Caco-2 (cell line): ENCODE measurements around the gene NDST1. TPM values are rescaled to one million over a fixed set of nuclear protein-coding genes. Genes with fewer than 3 reads are reported as not detected.

Experiments
- BruUV-seq: library from RNA; stranded (reverse); fragments of 400-500 nt; replicated peaks from 2 replicates; lab custom pipeline; 2021; lab: Mats Ljungman, UMichigan
- CTCF ChIA-PET: fragments of 300-600 bp; sonication (Branson Sonifier 250); formaldehyde crosslinking; loops from one replicate; lab custom pipeline; 2022; ENCODE audit warnings: antibody characterized with exemption; lab: Charles Lee
- POLR2A ChIA-PET: fragments of 300-600 bp; sonication (Branson Sonifier 250); formaldehyde crosslinking; loops from one replicate; lab custom pipeline; 2022; ENCODE audit warnings: antibody characterized with exemption; lab: Charles Lee
- DNase-seq, 2 experiments: peaks; one replicate each; pipeline versions ENCODE4 v3.0.0 to v3.0.0-alpha.2; 2020 to 2022
- H3K27me3 ChIP-seq: replicated peaks from 2 replicates; pipeline ENCODE4 v1.6.0; 2011; ENCODE audit warnings: low read length; ENCODE audit not compliant: control insufficient read depth, insufficient read depth
- H3K36me3 ChIP-seq: 2 replicates; pipeline ENCODE4 v1.5.1; 2011; ENCODE audit warnings: low read length; ENCODE audit not compliant: control insufficient read depth, insufficient read depth
- H3K4me1 ChIP-seq: fragments of 250-450 bp; sonication (Bioruptor Pico); 2 replicates; pipeline ENCODE4 v1.5.1; 2020; ENCODE audit warnings: mild to moderate bottlenecking
- H3K4me3 ChIP-seq: 2 replicates; pipeline ENCODE4 v1.5.1; 2011; ENCODE audit warnings: low read depth, mild to moderate bottlenecking, control low read depth, low read length
- H3K9me3 ChIP-seq: fragments of 250-450 bp; sonication (Bioruptor Pico); 2 replicates; pipeline ENCODE4 v1.5.1; 2020; ENCODE audit warnings: mild to moderate bottlenecking, moderate library complexity
- H3K27ac Mint-ChIP-seq: one replicate; pipeline ENCODE4 v1.8.0; 2022; ENCODE audit warnings: mixed read lengths; ENCODE audit not compliant: unreplicated experiment
- H3K27me3 Mint-ChIP-seq: one replicate; pipeline ENCODE4 v1.8.0; 2022; ENCODE audit warnings: mixed read lengths; ENCODE audit not compliant: insufficient read depth, unreplicated experiment
- H3K36me3 Mint-ChIP-seq: one replicate; pipeline ENCODE4 v1.8.0; 2022; ENCODE audit warnings: mild to moderate bottlenecking, mixed read lengths; ENCODE audit not compliant: insufficient read depth, unreplicated experiment
- H3K4me1 Mint-ChIP-seq: one replicate; pipeline ENCODE4 v1.8.0; 2022; ENCODE audit warnings: low read depth, mixed read lengths; ENCODE audit not compliant: unreplicated experiment
- H3K4me3 Mint-ChIP-seq: one replicate; pipeline ENCODE4 v1.8.0; 2022; ENCODE audit warnings: mild to moderate bottlenecking, moderate library complexity, mixed read lengths; ENCODE audit not compliant: unreplicated experiment
- H3K9me3 Mint-ChIP-seq: one replicate; pipeline ENCODE4 v1.8.0; 2022; ENCODE audit warnings: mixed read lengths; ENCODE audit not compliant: unreplicated experiment
- intact Hi-C: fragments of 100-400 bp; cut with micrococcal nuclease; formaldehyde crosslinking; loops from one replicate; pipeline ENCODE4 v1.10.0; 2022; ENCODE audit not compliant: unreplicated experiment
- total RNA-seq: library from RNA; stranded (reverse); gene quantifications from 2 replicates; pipeline ENCODE4 v1.2.3, GENCODE V29; 2022
- TF ChIP-seq, protein P1 (sequence below), 2 experiments: fragments of 200-600 bp in 1 of 2; IDR thresholded peaks; 1 replicate in 1 of 2; 2 replicates in 1 of 2; pipeline versions ENCODE4 v1.5.1 to v1.8.0; 2011 to 2022; ENCODE audit warnings: antibody characterized with exemption in 1 of 2, control low read depth in 1 of 2, inconsistent platforms in 1 of 2, low read depth in 1 of 2, low read length in 1 of 2, mild to moderate bottlenecking in 1 of 2, moderate library complexity in 1 of 2; ENCODE audit not compliant: insufficient read depth in 1 of 2, severe bottlenecking in 1 of 2, unreplicated experiment in 1 of 2

The NDST1 gene
- total RNA-seq, 1 experiment from 2014 or later: 110 TPM

DNA sequence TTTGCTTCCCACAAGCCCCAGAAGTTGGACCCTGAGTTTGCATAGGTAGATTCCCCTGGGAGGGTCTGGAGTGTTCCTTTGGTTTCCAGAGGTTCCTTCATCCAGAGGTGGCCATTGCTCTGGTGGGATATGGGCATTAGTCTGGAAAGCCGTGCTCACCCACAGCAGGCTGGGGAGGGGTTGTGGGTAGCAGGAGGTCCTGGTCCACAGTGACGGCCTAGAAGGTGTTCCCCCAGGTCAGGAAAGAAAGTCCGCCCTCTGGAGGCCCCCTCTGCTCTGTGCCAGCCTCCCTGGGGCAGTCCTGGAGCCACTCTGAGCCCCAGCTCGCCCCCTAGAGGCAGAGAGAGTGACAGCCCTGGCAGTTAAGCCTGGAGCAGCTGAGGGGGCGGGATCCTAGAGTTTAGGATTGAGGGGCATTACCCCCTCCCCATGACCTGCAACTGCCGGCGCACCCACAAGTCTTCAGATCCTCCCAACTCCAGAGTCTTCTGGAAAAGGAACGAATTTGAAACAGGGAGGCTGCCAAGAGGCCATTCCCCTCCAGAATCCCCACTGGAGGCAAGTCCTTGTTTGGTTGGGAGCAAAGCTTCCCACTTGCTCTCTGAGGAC, 36.8 kb downstream of the NDST1 start:
- TF ChIP-seq, protein P1, sequence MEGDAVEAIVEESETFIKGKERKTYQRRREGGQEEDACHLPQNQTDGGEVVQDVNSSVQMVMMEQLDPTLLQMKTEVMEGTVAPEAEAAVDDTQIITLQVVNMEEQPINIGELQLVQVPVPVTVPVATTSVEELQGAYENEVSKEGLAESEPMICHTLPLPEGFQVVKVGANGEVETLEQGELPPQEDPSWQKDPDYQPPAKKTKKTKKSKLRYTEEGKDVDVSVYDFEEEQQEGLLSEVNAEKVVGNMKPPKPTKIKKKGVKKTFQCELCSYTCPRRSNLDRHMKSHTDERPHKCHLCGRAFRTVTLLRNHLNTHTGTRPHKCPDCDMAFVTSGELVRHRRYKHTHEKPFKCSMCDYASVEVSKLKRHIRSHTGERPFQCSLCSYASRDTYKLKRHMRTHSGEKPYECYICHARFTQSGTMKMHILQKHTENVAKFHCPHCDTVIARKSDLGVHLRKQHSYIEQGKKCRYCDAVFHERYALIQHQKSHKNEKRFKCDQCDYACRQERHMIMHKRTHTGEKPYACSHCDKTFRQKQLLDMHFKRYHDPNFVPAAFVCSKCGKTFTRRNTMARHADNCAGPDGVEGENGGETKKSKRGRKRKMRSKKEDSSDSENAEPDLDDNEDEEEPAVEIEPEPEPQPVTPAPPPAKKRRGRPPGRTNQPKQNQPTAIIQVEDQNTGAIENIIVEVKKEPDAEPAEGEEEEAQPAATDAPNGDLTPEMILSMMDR (IDR thresholded peaks at IDR 0.05; ENCODE audit: insufficient read depth in 1 of 2, low read depth in 1 of 2, low read length in 1 of 2, severe bottlenecking in 1 of 2, unreplicated experiment in 1 of 2): peak; percentile 76 to 81
- H3K27ac Mint-ChIP-seq: peak overlapping the region; percentile 45
- CTCF ChIA-PET: interaction anchor here (0.9 to 1.6 kb wide), 5 partner anchors 16 to 156 kb away, joined by 3 to 4 read pairs (median 3); partner anchors contain the start of gene RBM22
- H3K9me3 Mint-ChIP-seq: no peaks in the 10 kb centered on the region
- intact Hi-C loops: no loop called here
- Histone ChIP-seq H3K9me3 (no peaks in the 10 kb centered on the region), H3K27me3 (no peaks in the 10 kb centered on the region), H3K36me3 (peaks cover 21% of the 10 kb centered on the region), H3K4me3 (no peak overlapping the region), H3K4me1 (peaks cover 34% of the 10 kb centered on the region)
- no peaks in the 10 kb centered on the region for H3K27me3 Mint-ChIP-seq
- DNase-seq: peak; percentile 68 to 77
- H3K36me3 Mint-ChIP-seq: peaks cover 88% of the 10 kb centered on the region
- POLR2A ChIA-PET: no interaction called here
- H3K4me1 Mint-ChIP-seq: peaks cover 25% of the 10 kb centered on the region
- no peak overlapping the region for H3K4me3 Mint-ChIP-seq
- no TSS peak for BruUV-seq

GRCh38 chr5:150545246-150545645, 37.3 kb downstream of the NDST1 start:
- no peak for DNase-seq
- peaks cover 25% of the 10 kb centered on the region for H3K4me1 Mint-ChIP-seq
- H3K4me3 ChIP-seq: no peak overlapping the region
- H3K36me3 Mint-ChIP-seq: peaks cover 87% of the 10 kb centered on the region
- BruUV-seq: no TSS peak
- POLR2A ChIA-PET: no interaction called here
- TF ChIP-seq, protein P1 (IDR thresholded peaks at IDR 0.05; ENCODE audit: insufficient read depth in 1 of 2, low read depth in 1 of 2, low read length in 1 of 2, severe bottlenecking in 1 of 2, unreplicated experiment in 1 of 2): no peak
- CTCF ChIA-PET: interaction anchor here (0.9 to 1.6 kb wide), 5 partner anchors 15 to 155 kb away, joined by 3 to 4 read pairs (median 3); partner anchors contain the start of gene RBM22
- no peaks in the 10 kb centered on the region for H3K27me3 ChIP-seq
- H3K4me1 ChIP-seq: peaks cover 34% of the 10 kb centered on the region
- H3K9me3 Mint-ChIP-seq: no peaks in the 10 kb centered on the region
- no peaks in the 10 kb centered on the region for H3K27me3 Mint-ChIP-seq
- peaks cover 19% of the 10 kb centered on the region for H3K36me3 ChIP-seq
- no peak overlapping the region for H3K27ac Mint-ChIP-seq
- H3K9me3 ChIP-seq: no peaks in the 10 kb centered on the region
- H3K4me3 Mint-ChIP-seq: no peak overlapping the region
- intact Hi-C loops: no loop called here

DNA sequence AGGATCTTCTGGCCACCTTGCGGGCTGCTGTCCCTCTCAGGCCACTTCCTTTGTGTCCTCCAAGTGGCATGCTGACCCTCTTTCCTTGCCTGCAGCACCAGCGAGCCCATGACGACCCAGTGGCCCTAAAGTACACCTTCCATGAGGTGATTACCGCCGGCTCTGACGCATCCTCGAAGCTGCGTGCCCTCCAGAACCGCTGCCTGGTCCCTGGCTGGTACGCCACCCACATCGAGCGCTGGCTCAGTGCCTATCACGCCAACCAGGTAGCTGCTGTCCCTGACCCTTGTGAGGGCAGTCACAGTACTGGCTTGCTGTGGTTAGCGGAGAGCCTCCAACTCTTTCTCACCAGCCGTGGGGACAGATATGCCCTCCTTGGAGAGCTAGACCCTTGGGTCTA, 40.2 kb downstream of the NDST1 start:
- Histone ChIP-seq H3K27me3 (no peaks in the 10 kb centered on the region), H3K36me3 (peaks cover 18% of the 10 kb centered on the region), H3K4me3 (no peak overlapping the region), H3K4me1 (peaks cover 13% of the 10 kb centered on the region), H3K9me3 (no peaks in the 10 kb centered on the region)
- BruUV-seq: no TSS peak
- intact Hi-C loops: no loop called here
- Mint-ChIP-seq H3K4me3 (no peak overlapping the region), H3K4me1 (peaks cover 4% of the 10 kb centered on the region), H3K36me3 (peaks cover 97% of the 10 kb centered on the region), H3K27me3 (no peaks in the 10 kb centered on the region), H3K9me3 (no peaks in the 10 kb centered on the region), H3K27ac (no peak overlapping the region)
- ChIA-PET CTCF (no interaction called here), POLR2A (no interaction called here)
- DNase-seq: no peak
- TF ChIP-seq, protein P1 (IDR thresholded peaks at IDR 0.05; ENCODE audit: insufficient read depth in 1 of 2, low read depth in 1 of 2, low read length in 1 of 2, severe bottlenecking in 1 of 2, unreplicated experiment in 1 of 2): no peak
